Measurements from ENCODE around the gene ZNF775.

GRCh38 chr7:150446288-150446938 is 67.3 kb downstream of the ZNF775 start:
- no peak for TF ChIP-seq CTCF (conservative IDR thresholded peaks at IDR 0.05 in 1 of 2, IDR thresholded peaks at IDR 0.05 in 1 of 2; ENCODE audit: extremely low read depth in 1 of 2, insufficient read depth in 1 of 2, low read depth in 1 of 2, low read length in 2 of 2)
- no peak for TF ChIP-seq EZH2 (IDR thresholded peaks at IDR 0.05; ENCODE audit: borderline replicate concordance, low read length)
